COLO668 (cell line): ENCODE results near the gene GIPC3.

Experiments
- DNase-seq: peaks from one replicate; lab custom pipeline; 2025; ENCODE audit not compliant: unreplicated experiment; lab: John Stamatoyannopoulos, UW

The GIPC3 gene

DNA sequence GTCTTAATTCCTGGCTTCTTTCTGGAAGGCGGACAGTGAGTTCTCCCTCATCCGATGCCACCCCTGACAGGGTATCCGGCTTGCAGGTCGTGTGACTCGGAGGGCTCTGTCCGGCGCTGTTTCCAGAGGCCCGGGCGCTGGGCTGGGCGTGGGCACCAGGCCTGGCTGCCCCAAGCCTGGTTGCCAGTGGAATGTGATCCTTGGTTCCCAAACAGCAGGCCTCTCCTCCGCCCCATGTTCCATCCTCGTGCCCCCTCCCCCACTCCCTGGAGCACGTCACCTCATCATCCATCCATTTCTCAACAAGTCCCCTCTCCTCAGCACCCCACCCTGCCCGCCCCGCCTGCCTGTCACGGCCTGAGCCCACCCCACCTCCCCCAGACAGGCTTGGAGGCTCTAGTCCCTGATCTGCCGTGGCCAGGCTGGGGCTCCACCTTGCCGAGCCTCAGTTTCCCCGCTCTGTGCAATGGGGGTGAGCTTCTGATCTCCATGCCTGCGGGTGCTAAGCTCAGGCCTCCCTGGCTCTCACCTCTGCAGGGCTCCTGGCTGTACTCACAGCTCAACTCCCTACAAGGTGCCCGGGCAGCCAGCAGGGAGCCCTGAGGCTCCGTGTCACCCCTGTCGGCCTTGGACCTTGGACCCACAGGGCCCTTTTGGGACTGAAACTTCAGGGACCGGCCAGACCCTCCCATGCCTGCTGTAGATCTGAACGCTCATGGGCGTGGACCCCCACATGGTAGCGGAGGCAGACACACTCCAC is 19.1 kb downstream of the GIPC3 start:
- DNase-seq, result no peak

DNA sequence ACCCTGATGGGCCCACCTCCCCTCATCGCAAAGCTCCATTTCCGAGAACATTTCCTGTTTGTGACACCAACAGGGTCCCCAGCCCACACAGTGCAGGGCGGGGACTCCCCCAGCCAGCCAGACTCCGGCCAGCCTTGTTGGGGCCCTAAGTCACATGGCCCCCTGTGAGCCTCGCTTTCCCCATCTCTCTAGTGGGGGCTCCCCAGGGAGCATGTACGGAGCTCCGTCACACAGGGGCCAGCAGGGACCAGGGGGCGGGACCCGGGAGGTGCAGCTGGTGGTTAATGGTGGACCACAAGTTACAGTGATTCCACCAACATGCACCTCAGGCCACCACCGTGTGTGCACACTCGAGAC is 19.7 kb downstream of the GIPC3 start:
- DNase-seq, result no peak

DNA sequence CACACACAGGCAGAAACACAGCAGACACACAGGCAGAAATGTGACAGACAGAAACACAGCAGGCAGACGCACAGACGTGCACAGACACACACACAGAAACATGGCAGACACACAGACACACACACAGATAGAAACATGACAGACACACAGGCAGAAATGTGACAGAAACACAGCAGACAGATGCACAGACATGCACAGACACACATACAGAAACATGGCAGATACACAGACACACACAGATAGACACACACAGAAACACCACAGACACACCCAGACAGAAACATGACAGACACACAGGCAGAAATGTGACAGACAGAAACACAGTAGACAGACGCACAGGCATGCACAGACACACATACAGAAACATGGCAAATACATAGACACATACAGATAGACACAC is 20.1 kb downstream of the GIPC3 start:
- DNase-seq, result no peak

DNA sequence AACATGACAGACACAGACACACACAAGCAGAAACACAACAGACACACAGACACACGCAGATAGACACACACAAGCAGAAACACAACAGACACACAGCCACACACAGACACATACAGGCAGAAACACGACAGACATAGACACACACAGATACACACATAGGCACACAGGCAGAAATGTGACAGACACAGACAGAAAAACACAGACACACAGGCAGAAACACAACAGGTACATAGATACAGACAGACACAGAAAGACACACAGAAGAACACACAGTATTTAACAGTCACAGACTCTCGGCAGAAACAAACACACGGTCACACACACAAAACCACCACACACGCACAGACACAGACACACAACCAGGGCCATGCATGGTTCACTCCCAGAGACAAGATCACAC is 20.5 kb downstream of the GIPC3 start:
- DNase-seq, result peak; percentile 36

DNA sequence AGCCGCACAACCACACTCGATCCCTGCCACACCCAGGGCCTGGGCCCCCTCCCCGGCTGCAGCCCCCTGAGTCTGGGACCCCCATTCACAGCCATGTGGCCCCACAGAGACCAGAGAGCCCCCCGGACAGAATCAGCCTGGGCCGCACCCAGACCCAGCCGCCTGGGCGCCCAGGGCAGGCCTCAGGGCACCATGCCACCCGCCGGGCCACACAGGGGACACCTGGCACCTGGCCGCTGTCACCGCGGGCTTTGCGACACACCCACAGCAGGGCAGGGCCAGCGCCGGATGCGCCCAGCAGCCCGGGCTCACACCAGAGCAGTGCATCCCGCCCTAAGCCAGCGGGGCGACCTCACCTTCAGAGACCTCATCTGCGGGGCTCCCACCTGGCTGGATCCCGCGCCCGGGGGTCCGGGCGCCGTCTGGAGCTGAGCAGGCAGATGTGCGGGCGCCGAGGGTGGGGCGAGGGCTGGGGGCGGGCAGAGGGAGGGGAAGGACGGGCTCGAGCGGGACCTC is 21.0 kb downstream of the GIPC3 start:
- peak; percentile 88 for DNase-seq

DNA sequence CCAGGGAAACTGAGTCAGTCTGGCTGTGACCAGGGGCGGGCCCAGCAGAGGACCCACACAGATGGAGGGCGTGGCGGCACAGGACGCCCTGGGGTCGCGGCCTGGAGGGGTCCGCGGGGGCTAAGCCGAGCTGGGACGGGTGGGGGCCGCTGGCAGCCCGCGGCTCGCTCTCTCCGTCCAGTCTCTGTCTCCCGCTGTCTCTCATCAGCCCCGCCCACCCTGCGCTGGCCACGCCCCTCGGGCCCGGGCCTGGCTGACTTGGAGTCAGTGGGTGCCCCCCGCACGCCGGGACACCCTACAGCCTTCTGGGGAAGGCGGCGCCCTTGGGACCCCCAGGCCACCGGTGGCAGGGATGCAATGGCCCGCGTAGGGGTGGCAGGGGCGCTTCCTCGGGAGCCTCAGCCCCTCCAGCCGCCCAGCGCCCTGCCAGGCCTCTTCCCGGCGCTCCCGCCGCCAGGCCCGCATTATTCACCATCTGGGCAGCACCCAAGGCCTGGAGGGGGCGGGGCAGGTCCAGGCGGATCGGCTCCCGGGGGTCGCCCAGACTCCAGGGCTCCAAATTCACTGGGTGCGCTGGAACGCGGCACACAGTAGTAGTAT is 21.5 kb downstream of the GIPC3 start, which contains the start of gene TBXA2R:
Gene TBXA2R (minus strand): TSS at position 186 of the 600 bp plus-strand sequence. CDS start 6,241 bp downstream, outside the sequence.
- peak; percentile 42 for DNase-seq

DNA sequence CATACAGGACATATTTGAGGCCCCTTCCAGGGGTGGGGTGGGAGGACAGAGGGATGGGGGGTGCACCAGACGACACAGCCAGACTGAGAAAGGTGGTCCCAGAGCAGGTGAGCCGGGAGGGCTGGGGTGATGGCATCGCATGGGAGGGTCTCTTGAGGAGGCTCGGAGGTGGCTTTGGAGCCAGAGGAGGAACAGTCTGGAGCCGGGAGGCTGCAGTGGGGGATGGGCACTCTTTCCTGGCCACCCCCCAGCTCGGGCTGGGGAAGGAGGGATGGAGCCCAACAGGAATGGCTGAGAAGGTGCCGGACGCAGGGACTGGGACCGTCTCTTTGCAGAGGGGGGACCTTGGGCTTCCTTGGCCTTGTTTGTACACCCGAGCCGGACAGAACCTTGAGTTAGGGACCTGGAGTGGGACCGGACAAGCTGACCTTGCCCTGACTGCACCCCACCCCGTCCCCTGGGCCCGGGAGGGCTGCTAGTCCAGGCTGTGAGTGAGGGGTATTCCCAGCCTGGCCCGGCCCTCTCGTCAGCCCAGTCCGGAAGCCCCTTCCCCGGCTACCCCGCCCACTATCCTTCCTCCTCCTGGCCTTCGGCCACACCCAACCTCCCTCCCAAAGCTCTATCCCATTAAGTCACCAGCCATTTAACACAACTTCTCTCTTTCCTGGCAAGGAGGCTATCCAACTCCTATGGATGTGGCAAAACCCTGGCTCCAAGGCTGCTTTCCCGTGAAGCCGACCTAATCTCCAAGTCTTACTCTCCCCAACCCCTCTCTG is 22.2 kb downstream of the GIPC3 start:
- no peak for DNase-seq

DNA sequence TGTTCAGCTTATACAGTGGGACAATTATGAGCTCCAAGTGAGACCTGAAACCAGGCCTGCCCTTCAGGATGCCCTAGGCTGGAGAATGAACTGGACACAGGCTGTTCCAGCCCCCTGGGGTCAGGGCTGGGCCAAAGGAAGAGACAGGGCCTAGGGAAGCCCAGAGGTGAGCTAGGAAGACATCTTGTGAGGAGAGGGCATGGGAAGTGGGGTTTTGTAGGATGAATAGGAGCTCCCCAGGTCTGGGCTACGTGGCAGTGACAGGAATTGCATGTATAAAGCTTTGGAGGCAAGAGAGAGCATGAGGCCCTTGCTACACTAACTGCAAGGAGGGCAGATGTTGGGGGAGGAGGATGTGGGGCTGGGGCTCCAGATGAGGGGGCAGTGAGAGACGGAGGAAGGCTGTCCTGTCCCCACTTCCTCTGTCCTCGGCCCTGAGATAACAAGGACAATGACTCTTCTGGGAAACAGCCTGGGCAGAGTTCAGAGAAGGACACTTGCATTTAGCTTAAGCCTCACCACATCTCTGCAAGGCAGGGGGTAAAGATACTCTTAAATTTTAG is 22.9 kb downstream of the GIPC3 start:
- DNase-seq, result no peak

DNA sequence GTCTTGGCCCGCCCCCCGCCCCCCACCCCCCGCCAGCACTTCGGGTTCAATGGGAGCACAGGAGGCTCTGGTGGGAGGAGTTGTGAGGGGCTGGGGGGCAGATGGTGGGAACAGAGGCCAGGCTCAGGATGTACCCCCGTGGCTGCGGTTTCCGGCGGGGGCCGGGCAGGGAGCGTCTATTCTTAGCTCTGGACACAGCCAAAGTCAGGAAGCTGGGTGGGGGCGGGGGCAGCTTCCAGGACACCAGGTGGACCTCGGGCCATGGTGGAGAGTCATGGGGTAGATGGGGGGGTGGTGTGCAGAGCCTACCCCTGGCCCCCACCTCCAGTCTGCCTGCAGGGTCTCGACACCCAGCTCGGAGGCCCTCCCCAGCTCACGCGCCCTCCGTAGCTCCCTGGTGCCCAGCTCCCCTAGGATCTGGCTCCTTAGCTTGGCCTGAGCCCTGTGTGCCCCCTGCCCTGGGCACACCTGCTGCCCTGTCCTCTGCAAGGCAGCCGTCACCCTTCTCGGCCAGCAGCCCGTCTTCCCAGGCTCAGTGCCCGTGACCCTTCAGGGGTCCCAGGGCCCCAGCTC is 23.6 kb downstream of the GIPC3 start:
- DNase-seq, result no peak

DNA sequence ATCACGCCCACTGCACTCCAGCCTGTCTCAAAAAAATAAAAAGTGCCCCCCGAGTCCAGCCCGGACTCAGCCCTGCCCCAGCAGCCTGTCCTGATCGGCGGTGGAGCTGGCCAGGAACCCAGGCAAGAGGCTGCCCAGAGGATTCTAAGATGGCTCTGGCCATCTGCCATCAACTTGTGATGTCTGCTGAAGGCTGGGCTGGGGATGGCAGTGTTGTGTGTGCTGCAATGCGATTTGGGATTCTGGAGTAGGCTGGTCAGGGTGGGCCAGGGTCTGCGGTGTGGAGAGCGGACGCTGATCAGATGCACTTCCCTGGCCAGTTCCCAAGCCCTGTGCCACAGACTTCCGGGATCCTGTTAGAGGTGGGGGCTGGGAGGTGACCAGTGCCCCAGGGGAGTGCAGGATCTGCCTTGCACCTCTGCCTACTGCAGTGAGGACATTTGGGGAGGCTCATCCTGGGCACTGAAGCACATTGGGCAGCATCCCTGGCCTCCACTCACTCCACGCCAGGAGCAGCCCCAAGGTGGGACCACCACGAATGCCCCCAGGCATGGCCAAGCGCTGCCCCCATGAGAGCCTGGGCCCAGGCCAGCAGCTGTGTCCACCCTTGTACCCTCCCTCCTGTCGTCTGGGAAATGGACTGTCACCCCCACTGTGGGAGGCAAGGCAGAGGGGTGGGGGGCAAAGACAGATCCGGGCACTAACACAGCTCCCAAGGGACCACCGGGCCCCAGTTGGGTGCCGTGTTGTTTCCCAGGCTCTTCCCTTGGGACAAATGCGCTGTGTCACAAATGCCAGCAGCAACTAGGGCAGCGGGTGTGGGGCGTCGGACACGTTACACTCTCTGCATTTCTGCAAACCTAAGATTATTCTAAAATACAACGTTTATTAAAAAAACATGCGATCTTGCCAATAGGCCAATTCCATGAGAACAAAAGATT is 24.8 kb downstream of the GIPC3 start:
- DNase-seq, result no peak

DNA sequence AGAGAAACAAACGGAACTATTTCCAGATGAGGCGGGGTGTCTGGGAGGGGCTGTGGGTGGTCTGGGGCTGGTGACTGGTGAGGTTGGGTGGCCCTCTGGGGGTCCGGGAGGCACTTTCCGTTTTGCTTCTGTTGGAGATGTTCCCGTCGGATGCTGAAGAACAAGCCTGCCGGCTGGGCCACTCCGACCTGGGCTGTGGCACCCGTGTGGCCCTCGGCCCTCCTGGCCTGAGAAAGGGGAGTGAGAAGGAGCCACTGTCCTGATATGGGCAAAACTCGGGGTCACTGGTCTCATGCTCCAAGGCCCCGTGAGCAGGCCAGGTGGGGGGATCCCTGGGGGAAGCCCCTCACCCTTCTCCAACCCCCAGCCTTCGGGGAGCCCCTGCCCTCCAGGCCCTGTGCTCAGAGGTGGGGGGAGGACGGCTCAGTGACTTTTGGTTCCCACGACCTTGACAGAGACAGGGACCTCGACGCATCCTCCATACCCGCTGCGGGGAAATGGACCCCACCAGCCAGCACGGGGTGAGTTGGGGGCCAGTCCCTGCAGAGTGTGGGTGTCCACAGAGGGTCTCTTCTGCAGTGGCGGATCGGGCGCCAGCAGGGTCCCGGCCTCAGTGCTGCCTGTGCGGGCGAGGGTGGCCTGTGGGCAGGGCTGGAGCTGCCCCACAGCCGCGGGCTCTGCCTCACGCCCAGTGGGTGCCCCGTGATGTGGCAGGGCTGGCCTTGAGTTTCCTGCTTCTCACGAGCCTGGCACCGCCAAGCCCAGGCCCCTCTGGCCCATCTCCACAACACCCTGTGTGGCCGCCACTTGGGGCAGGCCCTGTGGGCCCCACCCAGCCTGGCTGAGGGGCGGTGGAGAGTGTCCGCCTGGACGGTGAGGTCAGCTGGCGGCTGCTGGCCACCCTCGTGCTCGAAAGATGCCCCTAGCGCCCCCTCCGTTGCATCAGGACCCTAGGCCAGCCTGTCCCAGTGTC is 25.8 kb downstream of the GIPC3 start:
- no peak for DNase-seq

DNA sequence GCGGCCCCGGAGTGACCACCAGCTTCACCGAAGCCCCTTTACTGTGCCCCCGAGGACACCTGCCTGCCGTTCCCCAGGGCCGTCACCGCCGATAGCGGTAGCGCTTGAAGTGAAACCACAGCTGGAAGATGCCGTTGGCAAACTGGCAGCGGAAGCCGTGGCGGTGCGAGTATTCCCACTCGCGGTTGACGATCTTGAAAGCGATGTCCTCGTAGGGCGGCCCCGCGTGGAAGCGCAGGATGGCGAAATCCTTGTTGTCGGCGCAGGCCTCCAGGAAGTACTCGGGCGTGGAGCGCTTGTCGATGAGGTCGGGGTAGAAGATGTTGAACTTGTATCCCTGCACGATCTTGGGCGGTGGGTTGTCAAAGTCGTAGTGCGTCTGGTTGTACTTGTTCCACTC is 26.6 kb downstream of the GIPC3 start:
- no peak for DNase-seq

DNA sequence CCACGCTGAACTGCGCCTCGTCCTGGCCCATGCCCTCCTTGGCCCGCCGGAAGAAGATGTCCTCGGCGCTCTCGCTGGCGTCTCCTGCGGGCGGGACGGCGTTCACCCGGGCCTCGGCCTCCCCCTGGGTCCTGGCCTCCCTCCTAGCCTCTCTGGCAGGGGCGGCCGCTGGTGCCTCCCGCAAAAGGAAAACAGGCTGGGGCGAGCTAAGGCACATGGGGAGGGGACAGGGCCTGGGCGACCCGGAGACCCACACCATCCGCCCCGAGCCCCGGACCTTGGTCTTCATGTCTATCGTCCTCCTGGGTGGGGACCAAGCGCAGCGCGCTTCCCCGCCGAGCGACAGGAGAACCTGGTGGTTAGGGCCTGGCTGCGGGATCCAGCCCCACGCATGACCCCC is 27.1 kb downstream of the GIPC3 start:
- DNase-seq, result no peak

DNA sequence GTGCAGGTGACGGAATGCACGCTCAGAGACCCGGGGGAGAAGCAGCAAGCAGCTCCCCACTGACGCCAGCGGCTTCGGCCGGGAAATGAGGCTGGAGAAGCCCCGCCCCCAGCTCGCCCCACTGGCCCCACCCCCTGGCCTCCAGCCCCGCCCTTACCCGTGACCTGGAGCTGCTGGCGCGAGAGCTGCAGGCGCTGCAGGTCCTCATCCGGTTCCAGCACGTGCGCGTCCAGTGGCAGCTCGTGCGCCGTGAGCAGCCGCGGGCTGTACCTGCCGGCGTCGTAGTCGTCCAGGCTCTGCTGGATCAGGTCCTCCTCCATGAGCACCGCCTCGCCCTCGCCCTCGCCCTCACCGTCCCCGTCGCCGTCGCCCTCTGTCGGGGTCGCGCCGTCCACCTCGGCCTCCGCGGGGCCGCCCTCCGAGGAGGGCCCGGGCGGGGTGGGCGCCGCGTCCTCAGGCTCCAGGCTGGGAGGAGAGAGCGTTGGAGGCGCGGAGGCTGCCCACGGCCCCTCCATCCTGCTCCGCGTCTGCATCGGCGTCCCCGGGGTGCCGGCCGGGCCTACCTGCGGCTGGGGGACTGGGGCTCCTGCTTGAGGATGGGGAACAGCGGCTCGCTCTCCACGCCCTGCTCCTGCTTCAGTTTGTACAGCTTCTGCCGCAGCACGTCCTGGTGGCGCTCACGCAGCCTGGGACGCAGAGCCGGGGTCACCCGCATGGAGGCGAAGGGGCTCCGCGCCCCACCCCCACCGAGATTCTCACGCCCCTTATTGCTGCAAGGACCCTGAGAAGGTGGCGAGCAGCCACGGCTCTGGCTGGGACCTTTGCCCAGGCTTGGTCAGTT is 27.8 kb downstream of the GIPC3 start:
- DNase-seq, result no peak

DNA sequence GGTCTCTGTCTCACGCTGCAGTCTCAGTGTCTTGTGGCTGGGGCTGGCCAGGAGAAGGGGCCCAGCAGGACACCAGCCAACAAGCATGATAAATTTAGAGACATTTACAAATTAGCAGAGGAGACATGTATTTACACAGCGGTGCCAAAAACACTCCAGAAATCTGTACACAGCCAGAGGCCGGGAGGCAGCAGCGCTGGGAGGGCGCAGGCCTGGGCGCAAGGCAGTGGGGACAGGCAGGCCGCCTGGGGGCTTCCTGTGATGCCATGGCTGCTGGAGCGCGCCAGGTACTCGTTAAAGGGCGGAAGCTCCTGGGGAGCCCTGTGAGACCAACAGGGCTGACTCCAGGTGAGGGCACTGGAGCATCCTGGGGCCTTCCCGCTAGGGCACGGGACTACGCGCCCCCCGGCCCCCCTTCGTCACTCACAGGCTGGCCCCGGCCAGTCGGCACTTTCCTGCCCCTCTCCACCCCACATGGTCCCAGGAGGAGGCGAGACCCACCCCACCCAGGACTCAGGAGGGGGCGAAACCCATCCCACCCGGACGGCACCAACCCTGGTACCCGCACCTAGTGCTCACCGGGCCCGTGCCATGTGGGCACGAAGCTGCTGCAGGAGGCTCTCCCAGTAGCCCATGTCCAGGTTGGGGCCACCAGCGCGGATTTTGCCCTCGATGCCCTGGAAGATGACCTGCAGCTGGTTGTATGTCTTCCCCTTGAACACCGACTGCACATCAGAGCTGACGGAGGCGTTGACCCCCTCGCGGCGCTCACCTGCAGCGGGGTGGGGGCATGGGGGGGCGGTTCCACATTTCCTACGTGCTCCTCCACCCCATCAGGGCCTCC is 28.8 kb downstream of the GIPC3 start:
- DNase-seq, result no peak

DNA sequence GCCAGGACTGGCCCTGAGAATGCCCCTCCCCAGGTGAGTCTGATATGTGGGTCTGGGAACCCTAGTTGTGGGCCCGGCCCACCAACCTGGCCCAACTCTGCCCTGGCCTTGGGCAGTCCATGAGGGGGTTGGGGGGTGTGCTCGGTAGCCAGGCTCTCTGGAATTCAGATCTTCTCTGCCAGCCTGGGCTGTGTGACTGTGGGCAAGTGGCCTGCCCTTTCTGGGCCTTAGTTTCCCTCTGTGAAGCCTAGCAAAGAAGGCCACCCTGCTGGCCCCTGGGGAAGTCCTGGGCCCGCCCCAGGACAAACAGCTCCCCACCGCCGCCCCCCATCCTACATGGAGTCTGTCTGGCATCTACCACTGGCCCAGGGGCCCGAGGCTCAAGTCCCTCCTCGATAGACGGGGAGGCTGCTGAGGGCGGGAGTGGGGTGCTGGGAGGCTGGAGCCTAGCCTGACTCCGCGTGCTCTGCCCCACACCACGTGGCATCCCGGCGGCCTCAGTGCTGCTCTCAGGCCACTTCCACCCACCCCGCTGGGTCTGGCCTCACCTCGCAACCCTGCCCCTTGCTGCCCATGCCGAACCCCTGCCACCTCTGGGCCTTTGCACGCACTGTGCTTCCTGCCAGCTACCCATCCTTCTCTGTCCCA is 29.7 kb downstream of the GIPC3 start:
- no peak for DNase-seq
